K562 (cell line): ENCODE measurements around the gene GPRIN1. TPM values are rescaled to one million over a fixed set of nuclear protein-coding genes. Genes with fewer than 3 reads are reported as not detected.

Experiments
- BRD9 ChIP-seq: fragments of 450-650 bp; IDR thresholded peaks from 2 replicates; pipeline ENCODE4 v1.6.1; 2018; ENCODE audit warnings: low read depth; ENCODE audit not compliant: partially characterized antibody
- CBFB ChIP-seq: sonication (generic); formaldehyde crosslinking; IDR thresholded peaks from 2 replicates; pipeline ENCODE4 v1.4.0; 2020; ENCODE audit warnings: mild to moderate bottlenecking, missing genetic modification reagents
- HDAC8 ChIP-seq: fragments of 450-650 bp; IDR thresholded peaks from 2 replicates; pipeline ENCODE4 v1.6.1; 2016; ENCODE audit warnings: mild to moderate bottlenecking, missing genetic modification characterization, moderate library complexity, missing compliant biosample characterization
- KDM1A ChIP-seq, 2 experiments: fragments of 450-650 bp; IDR thresholded peaks; 2 replicates each; pipeline ENCODE4 v1.6.1; 2016; ENCODE audit warnings: mild to moderate bottlenecking in 2 of 2
- MAFK ChIP-seq: IDR thresholded peaks from 2 replicates; pipeline ENCODE4 v1.6.1; 2011; ENCODE audit warnings: low read length, improper control_type of control experiment
- NR1H2 ChIP-seq: sonication (generic); formaldehyde crosslinking; IDR thresholded peaks from 2 replicates; pipeline ENCODE4 v1.4.0; 2020; ENCODE audit warnings: mild to moderate bottlenecking, missing genetic modification reagents
- NR2C1 ChIP-seq, 2 experiments: fragments of 450-650 bp; IDR thresholded peaks; 2 replicates each; pipeline ENCODE4 v1.6.1; 2017; ENCODE audit warnings: mild to moderate bottlenecking in 2 of 2, antibody characterized with exemption in 1 of 2, inconsistent platforms in 1 of 2, missing compliant biosample characterization in 1 of 2, missing genetic modification characterization in 1 of 2
- RAD51 ChIP-seq: fragments of 450-650 bp; IDR thresholded peaks from 2 replicates; pipeline ENCODE4 v1.7.1; 2016; ENCODE audit warnings: low read depth, mild to moderate bottlenecking, borderline replicate concordance
- TRIM24 ChIP-seq, 2 experiments: fragments of 450-650 bp; IDR thresholded peaks; 2 replicates each; pipeline ENCODE4 v1.6.1; 2016
- ZBTB8A ChIP-seq: fragments of 450-650 bp; IDR thresholded peaks from 2 replicates; pipeline ENCODE4 v1.6.1; 2018; ENCODE audit warnings: mild to moderate bottlenecking, moderate library complexity; ENCODE audit not compliant: partially characterized antibody
- ZFP1 ChIP-seq: fragments of 450-650 bp; formaldehyde crosslinking; IDR thresholded peaks from 2 replicates; pipeline ENCODE4 v1.4.0; 2020; ENCODE audit warnings: mild to moderate bottlenecking, mixed read lengths
- ZNF165 ChIP-seq: fragments of 250-450 bp; sonication (Bioruptor Pico); IDR thresholded peaks from 2 replicates; pipeline ENCODE4 v1.4.0; 2020; ENCODE audit warnings: borderline replicate concordance
- ZNF224 ChIP-seq: sonication (generic); formaldehyde crosslinking; IDR thresholded peaks from 2 replicates; pipeline ENCODE4 v1.8.0; 2022; ENCODE audit warnings: mild to moderate bottlenecking, missing genetic modification reagents
- ZNF23 ChIP-seq: fragments of 250-450 bp; sonication (Bioruptor Pico); IDR thresholded peaks from 2 replicates; pipeline ENCODE4 v1.4.0; 2020; ENCODE audit warnings: mild to moderate bottlenecking
- ZNF316 ChIP-seq: fragments of 450-650 bp; IDR thresholded peaks from 2 replicates; pipeline ENCODE4 v1.6.1; 2016
- polyA plus RNA-seq, 8 experiments: library from polyadenylated mRNA; depleted of rRNA in 4 of 8; stranded (reverse) in 5 of 8; unstranded in 3 of 8; fragments of >200 nt; fragmentation: Nextera tagmentation in 2 of 8; fragmentation: Illumina TruSeq in 1 of 8; extraction: Ambion mirVana in 2 of 8; extraction: Trizol in 1 of 8; gene quantifications; 2 replicates each; pipeline versions ENCODE4 v1.2.1 to v1.2.3, GENCODE V29; 2011 to 2014; ENCODE audit warnings: inconsistent platforms in 1 of 8, missing spikeins in 1 of 8
- total RNA-seq, 7 experiments: library from RNA; depleted of rRNA in 6 of 7; stranded (reverse); fragments of >200 nt in 6 of 7; fragmentation: Illumina TruSeq in 2 of 7; extraction: Trizol in 2 of 7; gene quantifications; 2 replicates each; pipeline versions ENCODE4 v1.2.1 to v1.2.3, GENCODE V29; 2011 to 2021; ENCODE audit warnings: low replicate concordance in 1 of 7
- TF ChIP-seq, protein P1 (sequence below), 2 experiments: fragments of 150-350 bp in 1 of 2; IDR thresholded peaks; 2 replicates each; pipeline ENCODE4 v1.6.1; 2012 to 2016; ENCODE audit warnings: low read depth in 2 of 2, low read length in 2 of 2, mild to moderate bottlenecking in 1 of 2, moderate library complexity in 1 of 2
- TF ChIP-seq, protein P2 (sequence below): fragments of 450-650 bp; conservative IDR thresholded peaks from 2 replicates; pipeline ENCODE4 v1.6.1; 2016; ENCODE audit warnings: missing genetic modification characterization, low read depth, mild to moderate bottlenecking, missing compliant biosample characterization, moderate library complexity
- TF ChIP-seq, protein P3 (sequence below): fragments of 450-650 bp; IDR thresholded peaks from 2 replicates; pipeline ENCODE4 v1.6.1; 2016; ENCODE audit warnings: mild to moderate bottlenecking
- TF ChIP-seq, protein P4 (sequence below): sonication (generic); formaldehyde crosslinking; IDR thresholded peaks from 2 replicates; pipeline ENCODE4 v1.8.1; 2022; ENCODE audit warnings: missing genetic modification reagents

GPRIN1 gene
- total and polyA plus RNA-seq, 9 of the 15 experiments (the other 6 are each of a cell fraction or from before 2014, with no cell fraction given) = 0.15 to 11.6 (median 4.4) TPM

DNA sequence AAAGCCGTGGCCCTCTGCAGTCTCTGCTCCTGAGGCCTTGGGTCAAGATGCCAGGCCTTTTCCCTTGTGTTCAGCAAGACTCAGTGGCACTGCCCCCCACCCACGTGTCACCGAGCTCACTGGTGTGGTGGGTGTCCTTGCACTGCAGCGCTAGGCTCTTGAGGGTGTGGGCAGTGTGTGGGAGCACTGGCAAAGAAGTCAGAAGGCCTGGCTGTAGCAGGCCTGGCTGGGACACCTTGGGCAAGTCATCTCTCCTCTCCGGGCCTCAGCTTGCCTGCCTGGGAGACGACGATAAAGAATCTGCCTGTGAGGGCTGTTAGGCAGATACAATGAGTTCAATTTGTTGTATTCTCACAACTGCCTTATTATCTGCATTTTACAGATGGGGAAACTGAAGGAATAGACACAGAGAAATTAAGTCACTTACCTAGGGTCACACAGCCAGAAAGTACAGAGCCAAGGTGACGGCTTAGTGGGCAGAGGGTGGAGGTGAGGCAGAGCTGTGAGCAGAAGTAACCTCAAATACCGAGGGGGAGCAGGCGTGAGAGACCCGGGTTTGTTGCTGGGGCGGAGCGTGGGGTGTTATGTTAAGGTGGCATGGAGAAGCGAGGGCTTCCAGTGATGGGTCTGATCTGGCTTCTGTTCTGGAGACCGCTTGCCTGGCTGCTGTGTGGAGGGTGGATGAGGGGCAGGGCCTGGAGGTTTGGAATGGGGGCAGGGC, 38.7 kb upstream of the GPRIN1 start (continued):
- peak; percentile 51 for TF ChIP-seq BRD9
- TF ChIP-seq, protein P1, sequence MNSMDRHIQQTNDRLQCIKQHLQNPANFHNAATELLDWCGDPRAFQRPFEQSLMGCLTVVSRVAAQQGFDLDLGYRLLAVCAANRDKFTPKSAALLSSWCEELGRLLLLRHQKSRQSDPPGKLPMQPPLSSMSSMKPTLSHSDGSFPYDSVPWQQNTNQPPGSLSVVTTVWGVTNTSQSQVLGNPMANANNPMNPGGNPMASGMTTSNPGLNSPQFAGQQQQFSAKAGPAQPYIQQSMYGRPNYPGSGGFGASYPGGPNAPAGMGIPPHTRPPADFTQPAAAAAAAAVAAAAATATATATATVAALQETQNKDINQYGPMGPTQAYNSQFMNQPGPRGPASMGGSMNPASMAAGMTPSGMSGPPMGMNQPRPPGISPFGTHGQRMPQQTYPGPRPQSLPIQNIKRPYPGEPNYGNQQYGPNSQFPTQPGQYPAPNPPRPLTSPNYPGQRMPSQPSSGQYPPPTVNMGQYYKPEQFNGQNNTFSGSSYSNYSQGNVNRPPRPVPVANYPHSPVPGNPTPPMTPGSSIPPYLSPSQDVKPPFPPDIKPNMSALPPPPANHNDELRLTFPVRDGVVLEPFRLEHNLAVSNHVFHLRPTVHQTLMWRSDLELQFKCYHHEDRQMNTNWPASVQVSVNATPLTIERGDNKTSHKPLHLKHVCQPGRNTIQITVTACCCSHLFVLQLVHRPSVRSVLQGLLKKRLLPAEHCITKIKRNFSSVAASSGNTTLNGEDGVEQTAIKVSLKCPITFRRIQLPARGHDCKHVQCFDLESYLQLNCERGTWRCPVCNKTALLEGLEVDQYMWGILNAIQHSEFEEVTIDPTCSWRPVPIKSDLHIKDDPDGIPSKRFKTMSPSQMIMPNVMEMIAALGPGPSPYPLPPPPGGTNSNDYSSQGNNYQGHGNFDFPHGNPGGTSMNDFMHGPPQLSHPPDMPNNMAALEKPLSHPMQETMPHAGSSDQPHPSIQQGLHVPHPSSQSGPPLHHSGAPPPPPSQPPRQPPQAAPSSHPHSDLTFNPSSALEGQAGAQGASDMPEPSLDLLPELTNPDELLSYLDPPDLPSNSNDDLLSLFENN (IDR thresholded peaks at IDR 0.05; ENCODE audit: low read depth in 2 of 2, low read length in 2 of 2) = peak in 1 of 2 experiments; percentile 76; a peak in 1 of 4 replicates
- TF ChIP-seq, protein P2, sequence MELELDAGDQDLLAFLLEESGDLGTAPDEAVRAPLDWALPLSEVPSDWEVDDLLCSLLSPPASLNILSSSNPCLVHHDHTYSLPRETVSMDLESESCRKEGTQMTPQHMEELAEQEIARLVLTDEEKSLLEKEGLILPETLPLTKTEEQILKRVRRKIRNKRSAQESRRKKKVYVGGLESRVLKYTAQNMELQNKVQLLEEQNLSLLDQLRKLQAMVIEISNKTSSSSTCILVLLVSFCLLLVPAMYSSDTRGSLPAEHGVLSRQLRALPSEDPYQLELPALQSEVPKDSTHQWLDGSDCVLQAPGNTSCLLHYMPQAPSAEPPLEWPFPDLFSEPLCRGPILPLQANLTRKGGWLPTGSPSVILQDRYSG (tag) = no peak
- TF ChIP-seq, protein P3, sequence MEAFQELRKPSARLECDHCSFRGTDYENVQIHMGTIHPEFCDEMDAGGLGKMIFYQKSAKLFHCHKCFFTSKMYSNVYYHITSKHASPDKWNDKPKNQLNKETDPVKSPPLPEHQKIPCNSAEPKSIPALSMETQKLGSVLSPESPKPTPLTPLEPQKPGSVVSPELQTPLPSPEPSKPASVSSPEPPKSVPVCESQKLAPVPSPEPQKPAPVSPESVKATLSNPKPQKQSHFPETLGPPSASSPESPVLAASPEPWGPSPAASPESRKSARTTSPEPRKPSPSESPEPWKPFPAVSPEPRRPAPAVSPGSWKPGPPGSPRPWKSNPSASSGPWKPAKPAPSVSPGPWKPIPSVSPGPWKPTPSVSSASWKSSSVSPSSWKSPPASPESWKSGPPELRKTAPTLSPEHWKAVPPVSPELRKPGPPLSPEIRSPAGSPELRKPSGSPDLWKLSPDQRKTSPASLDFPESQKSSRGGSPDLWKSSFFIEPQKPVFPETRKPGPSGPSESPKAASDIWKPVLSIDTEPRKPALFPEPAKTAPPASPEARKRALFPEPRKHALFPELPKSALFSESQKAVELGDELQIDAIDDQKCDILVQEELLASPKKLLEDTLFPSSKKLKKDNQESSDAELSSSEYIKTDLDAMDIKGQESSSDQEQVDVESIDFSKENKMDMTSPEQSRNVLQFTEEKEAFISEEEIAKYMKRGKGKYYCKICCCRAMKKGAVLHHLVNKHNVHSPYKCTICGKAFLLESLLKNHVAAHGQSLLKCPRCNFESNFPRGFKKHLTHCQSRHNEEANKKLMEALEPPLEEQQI = no peak
- TF ChIP-seq, protein P4, sequence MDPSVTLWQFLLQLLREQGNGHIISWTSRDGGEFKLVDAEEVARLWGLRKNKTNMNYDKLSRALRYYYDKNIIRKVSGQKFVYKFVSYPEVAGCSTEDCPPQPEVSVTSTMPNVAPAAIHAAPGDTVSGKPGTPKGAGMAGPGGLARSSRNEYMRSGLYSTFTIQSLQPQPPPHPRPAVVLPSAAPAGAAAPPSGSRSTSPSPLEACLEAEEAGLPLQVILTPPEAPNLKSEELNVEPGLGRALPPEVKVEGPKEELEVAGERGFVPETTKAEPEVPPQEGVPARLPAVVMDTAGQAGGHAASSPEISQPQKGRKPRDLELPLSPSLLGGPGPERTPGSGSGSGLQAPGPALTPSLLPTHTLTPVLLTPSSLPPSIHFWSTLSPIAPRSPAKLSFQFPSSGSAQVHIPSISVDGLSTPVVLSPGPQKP (CRISPR knock-in tag) = no peak
- no peak for TF ChIP-seq ZNF224 (CRISPR knock-in tag)
- TF ChIP-seq TRIM24 (IDR thresholded peaks at IDR 0.05) = peak; percentile 87 to 88
- TF ChIP-seq RAD51 = no peak
- peak; percentile 79 to 83 for TF ChIP-seq KDM1A (IDR thresholded peaks at IDR 0.05)
- TF ChIP-seq MAFK = no peak
- TF ChIP-seq ZBTB8A = no peak
- no peak for TF ChIP-seq ZNF23 (CRISPR knock-in tag)
- no peak for TF ChIP-seq NR2C1 (IDR thresholded peaks at IDR 0.05)
- no peak for TF ChIP-seq NR2C1 (tag; IDR thresholded peaks at IDR 0.05)
- TF ChIP-seq ZNF165 (CRISPR knock-in tag) = no peak
- TF ChIP-seq ZFP1 = no peak
- no peak for TF ChIP-seq HDAC8
- TF ChIP-seq ZNF316 = 0 out of 2 replicates have a peak, but pooled peaks have one; percentile 28
- 0 out of 2 replicates have a peak, but pooled peaks have one; percentile 70 for TF ChIP-seq CBFB (CRISPR knock-in tag)
- TF ChIP-seq NR1H2 (CRISPR knock-in tag) = no peak
